Stimulated activated CD4-positive, alpha-beta T cell treated with anti-CD3 and anti-CD28 coated beads, TNF-alpha, amount 100 ng/mL, for 4 hours (primary cell): ENCODE measurements around the gene MAFB.
"Not testable (repeated sequence)": the region's sequence is repeated elsewhere in the genome, so short reads cannot be mapped to it uniquely, and the experiment has no call there.

Experiments
- DNase-seq, 3 experiments: peaks; one replicate each; pipeline ENCODE4 v3.0.0-alpha.2; 2020; ENCODE audit warnings: low read depth in 3 of 3

The MAFB gene

GRCh38 chr20:40689100-40689942, at the start of gene MAFB:
Gene MAFB, minus strand, starts transcription at chr20:40689236. Its CDS starts 386 bp downstream, at chr20:40688850.
- peak in 1 of 3 experiments; percentile 5 for DNase-seq

DNA sequence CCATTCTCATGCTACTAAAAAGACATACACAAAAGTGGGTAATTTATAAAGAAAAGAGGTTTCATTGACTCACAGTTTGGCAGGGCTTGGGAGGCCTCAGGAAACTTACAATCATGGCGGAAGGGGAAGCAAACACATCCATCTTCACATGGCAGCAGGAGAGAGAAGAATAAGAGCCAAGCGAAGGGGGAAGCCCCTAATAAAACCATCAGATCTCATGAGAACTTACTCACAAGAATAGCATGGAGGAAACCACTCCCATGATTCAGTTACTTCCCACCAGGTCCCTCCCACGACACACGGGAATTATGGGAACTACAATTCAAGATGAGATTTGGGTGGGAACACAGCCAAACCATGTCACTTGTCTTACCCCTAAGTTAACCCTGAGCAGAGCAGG, 47.4 kb upstream of the MAFB start:
- DNase-seq = not testable (repeated sequence)

GRCh38 chr20:40728996-40729395, 40.0 kb upstream of the MAFB start:
- no peak for DNase-seq

DNA sequence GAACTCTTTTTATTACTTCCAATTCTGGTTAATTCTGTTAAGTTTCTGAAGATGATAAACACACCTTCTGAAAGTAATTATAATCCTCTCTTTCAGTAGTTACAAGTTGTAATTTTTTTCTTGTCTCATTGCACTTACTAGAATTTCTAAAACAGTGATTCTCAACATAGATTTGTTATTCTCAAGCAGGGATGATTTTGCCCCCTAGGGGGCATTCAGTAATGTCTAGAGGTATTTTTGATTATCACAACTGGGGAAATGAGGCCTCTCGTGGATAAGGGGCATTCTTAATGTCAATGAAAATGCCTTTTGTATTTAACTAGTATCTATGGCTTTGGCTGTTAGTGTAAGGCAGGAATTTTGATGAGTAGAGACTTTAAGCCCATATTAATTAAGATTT, 39.4 kb upstream of the MAFB start:
- no peak for DNase-seq

DNA sequence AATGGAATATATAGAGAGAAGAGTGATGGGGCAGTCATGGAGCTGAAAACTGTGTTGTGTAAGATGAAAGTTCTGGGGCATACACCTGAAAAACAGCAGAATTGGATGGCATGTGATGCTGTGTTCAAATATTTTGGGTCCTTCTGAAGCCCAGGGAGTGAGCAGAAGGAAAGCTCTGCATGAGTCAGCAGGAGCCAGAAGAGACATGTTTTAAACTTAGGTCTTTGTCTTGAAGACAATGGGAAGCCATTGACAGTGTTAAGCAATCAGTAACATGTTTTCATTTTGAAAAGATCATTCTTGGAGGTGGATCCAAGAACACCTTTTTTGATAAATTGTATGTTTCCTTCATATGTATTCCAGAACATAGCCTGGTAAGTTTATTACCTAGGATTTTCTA, 38.9 kb upstream of the MAFB start:
- no peak for DNase-seq

DNA sequence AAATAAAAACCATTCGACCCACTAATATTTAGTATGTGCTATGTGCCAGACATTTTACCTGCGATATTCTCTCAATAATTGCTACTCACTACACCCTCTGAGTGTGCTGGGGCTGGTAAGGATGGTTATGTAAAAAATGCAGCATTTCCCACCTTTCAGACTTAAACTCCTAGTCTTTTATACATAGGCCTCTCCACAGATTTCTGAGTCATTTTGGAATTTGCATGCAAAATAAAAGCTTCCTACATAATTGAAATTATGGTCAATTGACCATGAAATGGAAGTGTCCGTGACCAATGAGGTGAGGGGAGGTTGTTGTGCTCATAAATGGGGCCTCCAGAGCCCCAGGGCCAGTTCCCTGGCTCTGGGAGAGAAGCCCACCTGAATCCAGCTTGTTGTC, 37.7 kb upstream of the MAFB start:
- DNase-seq = no peak

GRCh38 chr20:40724566-40724965, 35.5 kb upstream of the MAFB start:
- no peak for DNase-seq

- no peak for DNase-seq
These were observed 31.8 kb upstream of the MAFB start for GRCh38 chr20:40720826-40721225.

- no peak for DNase-seq
These were observed 31.1 kb upstream of the MAFB start for GRCh38 chr20:40720099-40720498.

DNA sequence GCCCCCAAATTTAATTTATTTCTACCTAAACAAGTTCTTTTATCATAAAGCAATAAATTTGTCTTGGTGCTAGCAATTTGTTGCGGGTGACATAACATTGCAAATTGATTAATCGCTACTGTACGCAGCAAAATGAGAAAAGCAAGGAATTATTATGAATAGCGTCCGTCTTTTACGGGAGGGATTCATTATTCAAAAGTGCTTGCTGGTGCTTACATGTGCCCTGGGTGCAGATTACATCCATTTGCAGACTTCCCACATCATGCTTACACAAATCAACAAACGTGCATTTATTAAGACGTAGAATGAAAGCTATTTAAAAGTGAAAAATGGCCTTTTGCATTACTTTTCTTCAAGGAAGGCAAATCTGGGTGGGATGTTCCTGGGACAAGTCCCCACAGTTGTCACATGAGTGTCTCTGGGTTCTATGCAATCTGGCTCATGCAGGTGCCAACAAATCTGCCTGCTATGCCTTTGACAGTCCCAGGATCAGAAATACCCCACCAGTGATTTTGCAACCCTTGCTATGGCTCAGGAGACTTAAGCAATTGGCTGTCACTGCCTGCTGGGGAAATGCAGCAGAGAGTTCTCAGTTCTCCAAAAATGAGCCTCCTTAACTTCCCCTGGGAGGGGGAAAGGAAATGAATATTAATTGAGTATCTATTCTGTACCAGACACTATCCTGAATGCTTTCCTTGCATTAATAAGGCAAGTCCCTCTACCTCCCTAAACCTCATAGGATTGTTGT, 30.1 kb upstream of the MAFB start:
- no peak for DNase-seq

DNA sequence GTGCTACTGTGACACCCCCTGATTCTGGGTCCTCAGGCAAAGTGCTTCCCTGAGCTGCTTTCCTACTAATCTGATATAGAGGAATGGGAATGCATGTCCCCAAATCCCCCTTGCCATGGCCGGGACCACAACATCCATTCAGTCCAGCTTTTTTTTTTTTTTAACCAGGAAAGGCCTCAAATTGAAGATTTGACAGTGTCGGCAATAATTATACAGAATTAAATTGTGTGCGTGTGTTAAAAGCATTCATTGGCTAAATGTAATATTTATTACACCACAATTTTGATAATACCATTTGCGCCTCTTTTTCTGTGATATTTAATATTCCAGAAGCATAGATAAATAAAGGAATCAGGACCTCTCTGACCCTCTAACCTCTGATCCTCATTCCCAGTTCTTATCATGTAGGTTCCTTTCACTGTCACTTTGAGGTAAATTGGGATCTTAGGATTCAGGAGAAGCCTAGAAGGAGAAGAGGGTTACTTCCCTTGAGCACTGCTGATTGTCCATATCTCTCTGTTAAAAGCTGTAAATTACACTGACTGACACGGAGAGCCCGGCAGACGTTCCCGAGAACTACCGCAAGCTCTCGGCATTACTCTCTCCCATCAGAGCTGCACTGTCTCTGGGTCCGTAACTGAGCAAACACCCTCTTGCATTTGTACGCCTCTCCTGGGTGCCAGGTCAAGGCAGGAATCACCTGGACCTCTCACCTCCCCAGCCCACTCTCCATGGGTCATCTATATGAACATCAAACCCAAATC, 29.4 kb upstream of the MAFB start:
- DNase-seq = no peak

GRCh38 chr20:40717343-40717865, 28.4 kb upstream of the MAFB start:
- DNase-seq = no peak

DNA sequence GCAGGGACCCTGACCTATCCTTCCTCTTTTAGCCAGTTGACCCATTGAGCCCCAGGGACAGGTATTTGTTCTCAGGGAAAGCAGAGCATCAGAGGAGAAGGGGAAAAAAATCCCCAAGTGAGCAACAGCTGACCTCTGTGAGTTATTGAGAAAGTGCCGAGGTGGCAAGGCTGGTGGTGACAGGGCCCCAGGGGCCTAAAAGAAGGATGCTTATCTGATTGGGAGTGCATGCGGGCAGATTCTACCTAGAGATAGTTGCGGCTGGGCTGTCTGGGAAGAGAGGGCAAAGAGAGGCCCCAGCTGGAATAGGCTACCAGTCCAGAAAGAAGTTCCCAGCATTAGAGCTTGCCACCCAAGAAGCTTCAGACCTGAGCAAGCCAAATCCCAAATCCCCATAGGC, 26.5 kb upstream of the MAFB start:
- no peak for DNase-seq

- no peak for DNase-seq
These were observed 25.9 kb upstream of the MAFB start for GRCh38 chr20:40714916-40715315.

GRCh38 chr20:40714109-40714508, 25.1 kb upstream of the MAFB start:
- no peak for DNase-seq

- DNase-seq = no peak
These were observed 24.5 kb upstream of the MAFB start for GRCh38 chr20:40713508-40713907.

- no peak for DNase-seq
These were observed 22.0 kb upstream of the MAFB start for GRCh38 chr20:40711079-40711478.

- no peak for DNase-seq
These were observed 21.6 kb upstream of the MAFB start for GRCh38 chr20:40710603-40711002.

DNA sequence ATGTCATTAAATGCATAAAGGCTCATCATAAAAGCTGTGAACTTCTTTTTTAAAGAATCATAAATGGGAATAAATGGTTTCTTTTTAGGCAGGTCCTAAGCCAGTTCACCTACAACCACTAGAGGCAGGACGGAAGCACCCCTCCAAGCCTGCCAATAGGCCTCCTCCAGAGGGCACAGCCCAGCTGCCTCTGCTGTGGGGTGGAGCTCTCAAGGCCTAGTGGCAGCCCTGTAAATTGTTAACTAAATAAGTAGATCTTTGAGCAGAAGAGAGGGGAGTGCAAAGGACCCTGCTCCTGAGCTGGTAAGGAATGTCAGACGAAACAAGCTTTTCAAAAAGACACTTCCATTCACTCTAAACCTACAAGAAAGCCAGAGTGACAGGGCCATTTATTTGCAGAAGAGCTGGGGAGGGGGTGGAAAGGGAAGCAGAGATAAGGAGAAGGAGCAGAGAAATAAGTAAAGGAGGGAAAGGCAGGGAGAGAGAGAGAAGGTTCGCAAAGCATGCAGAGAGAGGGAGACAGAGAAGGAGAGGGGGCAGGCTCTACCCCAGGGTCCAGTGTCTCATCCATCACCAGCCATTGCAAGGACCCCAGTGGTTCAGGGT, 18.0 kb upstream of the MAFB start:
- no peak for DNase-seq

GRCh38 chr20:40705413-40705812, 16.4 kb upstream of the MAFB start:
- DNase-seq = no peak

GRCh38 chr20:40704828-40705227, 15.8 kb upstream of the MAFB start:
- DNase-seq = no peak
